Hematopoietic multipotent progenitor cell treated with erythropoietin and hydrocortisone succinate and interleukin-3 and kit ligand, for 17 days (in vitro differentiated cells): ENCODE data around the gene ADAMTS17.

Experiments used
- DNase-seq: peaks from one replicate; pipeline ENCODE4 v3.0.0-alpha.2; 2015; ENCODE audit warnings: low spot score

Gene ADAMTS17

DNA sequence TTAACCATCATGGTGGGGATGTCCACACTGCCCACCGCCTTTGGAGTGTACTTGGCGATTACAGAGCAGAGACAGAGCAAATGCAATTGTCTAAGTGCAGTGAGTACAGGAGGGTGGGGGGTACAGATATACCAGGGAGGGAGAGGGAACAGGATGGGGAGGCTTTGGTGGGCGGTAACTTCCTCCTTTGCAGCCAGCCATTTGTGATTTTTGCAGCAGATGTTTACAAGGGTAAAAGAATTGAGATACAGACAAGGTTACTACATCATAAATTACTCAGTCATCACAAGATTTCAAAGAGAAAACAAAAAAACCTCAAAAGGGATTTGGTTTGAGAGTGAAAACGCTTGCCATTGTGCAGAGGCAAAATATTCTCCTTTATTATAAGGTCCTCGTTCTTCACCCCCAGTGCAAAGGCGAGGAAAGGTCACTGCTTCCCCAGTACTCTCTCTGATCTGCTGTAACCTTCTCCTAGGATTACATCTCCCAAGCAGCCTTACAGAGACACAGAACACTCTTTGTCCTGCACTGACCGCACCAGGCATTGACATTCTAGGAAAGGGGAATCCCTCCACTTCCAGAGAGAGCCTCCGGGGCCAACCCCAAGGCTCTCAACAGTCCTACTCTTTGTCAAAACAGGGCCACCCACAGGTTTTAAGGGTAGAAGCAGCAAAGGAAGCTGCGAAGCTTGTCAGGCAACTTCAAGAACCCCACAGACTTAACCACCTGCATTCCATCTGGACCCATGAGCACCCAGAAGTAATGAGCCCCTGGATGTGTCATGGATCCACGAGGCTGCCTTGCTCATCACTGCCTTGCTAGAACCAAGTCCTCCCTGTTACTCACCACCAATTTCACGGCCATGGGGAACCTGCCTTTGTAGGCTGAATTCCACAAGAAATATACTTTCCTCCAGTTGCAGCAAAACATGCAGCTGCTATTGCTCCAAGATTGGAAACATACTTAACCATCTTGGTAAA lies 117.3 kb downstream of the ADAMTS17 start:
- no peak for DNase-seq

DNA sequence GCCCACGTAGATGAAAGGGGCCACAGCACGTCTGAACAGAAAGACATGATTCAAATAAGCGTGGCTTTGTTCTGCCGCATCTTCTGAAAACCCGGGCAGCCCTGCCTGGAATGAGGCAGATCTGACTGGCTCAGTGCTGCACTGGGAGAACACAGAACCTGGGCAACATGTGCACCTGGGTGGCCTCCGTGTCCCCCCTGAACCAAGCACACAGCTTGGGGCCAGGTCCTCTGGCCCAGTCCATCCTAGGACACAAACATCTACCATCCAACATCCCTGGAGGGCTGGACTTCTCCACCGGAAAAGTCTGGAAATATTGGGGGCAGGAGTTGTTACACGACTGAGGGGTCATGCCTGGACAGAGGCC lies 119.4 kb downstream of the ADAMTS17 start:
- no peak for DNase-seq

DNA sequence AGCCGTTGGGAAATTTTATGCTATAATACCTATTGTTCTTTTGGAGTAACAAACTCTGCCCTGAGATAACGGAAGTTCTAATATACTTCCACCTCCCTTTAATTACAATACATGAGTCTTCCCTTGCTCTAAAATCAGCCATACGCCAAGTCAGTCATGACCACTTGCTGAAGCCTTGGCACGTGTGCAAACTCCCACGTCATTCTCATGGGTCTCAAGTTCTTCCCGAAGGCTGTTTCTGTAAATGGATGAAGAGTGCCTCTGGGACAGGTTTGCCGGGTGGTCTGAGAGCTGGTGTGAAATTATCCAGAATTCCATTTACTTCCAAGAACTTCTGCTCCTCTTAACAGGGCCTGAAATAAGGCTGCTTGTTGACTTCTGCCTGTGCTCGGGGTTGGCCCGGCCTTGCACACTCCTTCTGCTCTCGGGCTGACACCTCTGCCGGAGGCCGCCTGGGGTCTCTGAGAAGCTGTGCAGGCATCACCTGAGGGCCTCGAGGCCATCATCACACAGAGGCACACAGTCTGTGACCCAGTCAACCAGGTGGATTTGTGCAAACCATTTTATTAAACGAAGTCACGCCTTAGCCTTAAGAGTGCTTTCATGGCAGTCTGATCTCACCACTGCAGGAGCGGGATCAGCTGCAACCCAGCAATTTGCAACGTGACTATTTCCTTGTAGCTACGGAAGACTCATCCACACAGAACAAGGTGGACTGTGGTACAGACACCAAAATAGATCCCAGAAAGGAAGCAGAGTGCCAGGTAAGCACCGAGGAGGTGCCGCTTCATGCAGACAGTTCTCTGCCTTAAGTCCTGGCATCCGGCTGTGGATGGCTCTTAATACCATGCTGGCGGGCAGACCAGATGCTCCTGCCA lies 120.1 kb downstream of the ADAMTS17 start:
- DNase-seq: no peak

DNA sequence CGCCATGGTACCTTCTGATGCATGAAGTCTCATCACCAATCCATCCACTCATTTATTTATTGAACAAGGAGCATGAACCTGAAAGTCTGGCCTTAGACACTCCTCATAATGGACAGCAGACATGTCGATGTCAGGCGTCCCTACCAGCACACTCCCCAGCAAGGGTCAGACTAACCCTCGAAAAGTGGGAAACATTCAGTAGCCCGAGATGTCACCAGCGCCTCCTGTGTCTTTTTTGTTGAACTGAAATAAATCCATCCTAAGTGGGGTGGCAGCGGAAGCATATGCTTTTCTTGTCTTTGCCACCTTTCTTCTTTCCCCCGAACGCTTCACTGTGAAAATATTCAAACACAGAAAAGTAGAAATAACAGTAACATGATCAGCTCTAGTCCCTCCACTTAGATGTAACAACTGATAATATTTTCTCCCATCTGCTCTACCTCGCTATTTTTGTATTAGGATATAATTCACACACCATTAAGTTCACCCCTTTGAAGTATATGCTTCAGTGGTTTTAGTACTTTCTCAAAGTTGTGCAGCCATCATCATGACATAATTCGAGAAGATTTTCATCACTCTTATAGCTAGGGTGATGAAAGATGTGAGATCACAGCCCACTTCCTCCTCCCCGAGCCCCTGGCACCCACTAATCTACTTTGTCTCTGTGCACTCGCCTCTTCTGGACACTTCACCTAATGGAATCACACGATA lies 121.6 kb downstream of the ADAMTS17 start:
- DNase-seq: no peak

DNA sequence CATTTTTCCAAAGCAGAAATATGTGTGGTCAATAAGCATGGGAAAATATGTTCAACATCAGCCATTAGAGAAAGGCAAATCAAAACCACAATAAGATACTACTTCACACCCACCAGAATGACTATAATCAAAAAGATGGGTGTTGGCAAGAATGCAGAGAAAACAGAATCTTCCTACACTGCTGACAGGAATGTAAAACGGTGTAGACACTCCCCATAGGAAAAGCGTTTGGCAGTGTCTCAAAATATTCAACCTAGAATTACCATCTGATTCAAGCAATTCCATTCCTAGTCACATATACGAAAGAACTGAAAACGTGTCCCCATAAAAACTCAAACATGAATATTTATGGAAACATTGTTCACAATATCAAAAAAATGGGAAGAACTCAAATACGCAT lies 123.3 kb downstream of the ADAMTS17 start:
- no peak for DNase-seq

DNA sequence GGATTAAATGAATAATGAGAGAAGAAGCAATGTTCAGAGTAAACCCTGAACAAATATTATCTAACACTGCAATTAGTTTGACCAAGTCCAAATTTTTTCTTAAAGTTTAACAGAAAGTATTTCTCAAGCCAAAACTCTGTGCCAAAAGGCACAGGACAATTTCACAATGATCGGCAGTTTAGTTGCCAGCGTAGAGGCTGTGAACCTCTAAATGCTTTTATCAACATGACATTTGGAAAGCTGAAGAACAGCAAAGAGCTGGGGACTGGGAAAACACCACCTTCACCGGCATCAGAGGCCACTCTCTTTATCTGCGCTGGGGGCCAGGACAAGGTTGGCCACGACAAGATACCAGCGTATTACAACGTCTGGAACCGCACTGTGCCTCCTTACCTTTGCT lies 125.6 kb downstream of the ADAMTS17 start:
- DNase-seq: no peak

DNA sequence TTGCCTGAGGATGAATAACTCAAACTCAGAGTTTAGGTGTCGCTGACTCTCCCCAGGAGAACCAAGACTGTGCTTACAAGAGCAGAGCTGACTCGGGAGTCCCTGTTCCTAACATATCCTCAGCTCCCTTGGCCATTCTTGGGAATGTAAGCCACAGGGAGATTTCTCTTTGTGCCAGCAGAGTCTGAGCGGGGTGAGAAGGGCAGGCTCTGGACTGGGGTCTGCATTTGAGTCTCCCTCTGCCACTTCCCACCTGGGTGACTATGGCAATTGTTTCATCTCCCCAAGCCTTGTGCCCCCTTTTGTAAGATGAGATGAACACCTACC lies 126.0 kb downstream of the ADAMTS17 start:
- DNase-seq: no peak

DNA sequence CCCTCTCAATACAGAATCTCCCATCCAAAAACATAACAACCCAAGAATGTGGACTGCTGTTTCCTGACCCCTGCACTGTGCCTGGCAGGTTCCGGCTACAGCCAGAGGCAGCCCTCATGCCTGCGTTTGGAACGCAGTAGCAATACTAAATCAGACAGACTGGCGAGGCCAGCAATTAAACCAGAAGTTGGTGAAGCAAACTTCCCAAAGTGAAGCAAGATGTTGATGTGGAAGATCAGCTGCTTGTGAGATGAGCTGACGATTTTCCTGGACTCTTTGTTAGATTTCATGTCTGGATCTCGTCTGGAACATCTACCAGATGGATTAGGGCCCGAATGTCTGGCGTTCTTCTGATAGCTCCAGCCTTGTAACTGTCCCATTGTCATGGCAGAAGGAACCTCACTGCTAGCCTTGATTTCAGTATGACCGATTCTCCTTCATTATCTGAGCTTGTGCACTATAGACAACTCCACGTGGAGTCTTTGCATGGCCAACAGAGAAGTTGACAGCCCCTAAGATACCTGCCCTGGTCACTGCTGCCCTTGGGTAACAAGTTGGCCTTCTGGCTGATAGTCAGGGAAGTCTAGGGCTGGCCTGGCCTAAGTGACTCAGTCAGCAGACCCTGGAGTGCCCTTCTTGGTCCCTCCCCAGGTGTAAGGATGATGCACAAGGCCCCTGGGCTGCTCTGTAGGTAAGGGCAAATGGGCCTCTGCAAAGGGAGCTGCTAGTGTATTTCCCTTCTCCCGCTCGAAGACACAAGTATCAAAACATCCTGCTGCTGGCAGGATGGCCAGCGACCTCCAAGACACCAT lies 126.5 kb downstream of the ADAMTS17 start:
- DNase-seq: no peak

DNA sequence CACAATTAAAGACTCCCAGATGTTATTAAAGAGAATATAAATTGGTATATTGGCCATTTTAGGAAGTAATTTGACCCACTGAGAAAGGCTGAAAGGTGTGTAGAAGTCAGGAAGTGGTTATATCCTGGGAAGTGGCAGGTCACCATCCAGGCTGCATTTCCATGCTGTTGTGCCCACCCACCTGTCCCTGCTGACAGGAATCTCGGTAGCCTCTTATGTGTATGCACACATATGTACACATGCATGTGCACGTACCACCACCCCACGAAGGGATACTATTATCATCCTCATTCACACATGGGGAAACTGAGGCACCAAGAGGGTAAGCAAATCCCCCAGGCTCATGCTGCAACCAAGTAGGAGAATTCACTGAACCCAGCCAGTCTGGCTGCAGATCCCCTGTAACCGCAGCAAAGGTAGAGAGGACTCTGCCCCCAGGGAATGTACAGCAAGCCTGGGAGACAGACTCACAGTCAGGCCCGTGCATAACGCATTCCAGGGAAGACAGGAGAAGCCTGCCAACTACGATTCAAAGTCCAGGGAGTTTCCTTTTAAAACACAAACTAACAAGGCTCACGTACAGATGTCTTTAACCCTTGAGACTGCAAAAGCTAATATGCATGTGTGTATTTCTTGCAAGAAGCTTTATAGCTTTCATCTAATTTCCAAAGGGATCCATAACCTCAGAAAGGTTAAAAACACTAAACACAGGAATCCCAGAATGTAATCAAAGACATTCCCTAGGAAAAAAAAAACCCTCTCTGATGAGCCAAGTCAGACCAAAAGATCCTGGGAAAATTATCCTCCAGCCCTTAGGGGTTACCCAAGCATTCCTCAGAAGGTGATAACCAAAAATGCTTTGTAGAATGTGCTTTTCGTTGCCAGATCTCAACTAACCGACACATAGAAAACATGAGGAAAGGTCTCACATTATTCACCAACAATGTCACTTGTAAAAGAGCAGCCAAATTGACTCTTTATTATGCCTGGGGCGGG lies 129.6 kb downstream of the ADAMTS17 start:
- DNase-seq: no peak

DNA sequence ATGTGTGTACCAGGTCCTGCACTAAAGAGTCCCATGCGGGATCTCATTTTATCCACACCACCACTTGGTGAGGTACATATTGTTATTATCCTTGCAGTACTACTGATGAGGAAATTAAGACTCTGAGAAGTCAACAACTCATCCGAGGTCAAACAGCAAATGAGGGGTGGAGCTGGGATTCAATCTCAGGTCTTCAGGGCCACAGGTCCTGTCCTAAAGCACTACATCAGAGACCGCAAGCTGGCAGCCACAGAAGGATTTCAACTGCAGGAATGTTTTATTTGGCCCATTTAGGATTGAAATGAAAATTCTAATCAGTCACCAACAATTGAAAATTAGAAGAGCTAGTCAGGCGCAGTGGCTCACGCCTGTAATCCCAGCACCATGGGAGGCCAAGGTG lies 131.4 kb downstream of the ADAMTS17 start:
- DNase-seq: no peak

DNA sequence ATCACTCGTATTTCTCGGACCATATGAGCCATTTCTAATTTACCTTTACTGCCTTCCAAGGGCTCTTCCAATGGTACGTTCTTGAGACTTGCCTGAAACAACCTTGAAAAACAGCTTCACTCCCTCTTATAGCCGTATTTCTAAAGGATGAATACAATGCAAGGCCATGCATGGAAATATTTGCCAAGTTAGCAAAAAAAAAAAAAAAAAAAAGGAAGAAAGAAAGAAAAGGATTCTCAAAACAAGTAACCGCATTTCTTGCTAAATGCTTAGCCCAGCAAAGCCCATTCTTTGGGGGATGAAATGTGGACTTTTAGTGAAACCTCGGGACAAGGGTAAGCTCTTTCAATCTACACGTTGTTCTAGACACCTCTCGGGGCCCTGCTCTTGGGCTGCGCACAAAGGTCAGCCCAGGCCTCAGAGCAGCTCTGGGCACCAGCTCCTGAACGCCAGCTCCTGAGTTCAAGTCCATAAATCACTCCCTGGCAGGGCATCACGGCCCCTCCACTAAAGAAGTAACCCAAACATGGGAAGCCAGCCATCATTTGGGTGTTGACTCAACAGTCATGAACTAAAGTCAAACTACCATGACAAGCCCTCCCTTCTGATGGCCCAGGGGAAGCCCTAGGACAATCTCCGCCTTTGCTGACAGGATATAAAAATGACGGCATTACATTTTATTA lies 132.7 kb downstream of the ADAMTS17 start:
- no peak for DNase-seq

DNA sequence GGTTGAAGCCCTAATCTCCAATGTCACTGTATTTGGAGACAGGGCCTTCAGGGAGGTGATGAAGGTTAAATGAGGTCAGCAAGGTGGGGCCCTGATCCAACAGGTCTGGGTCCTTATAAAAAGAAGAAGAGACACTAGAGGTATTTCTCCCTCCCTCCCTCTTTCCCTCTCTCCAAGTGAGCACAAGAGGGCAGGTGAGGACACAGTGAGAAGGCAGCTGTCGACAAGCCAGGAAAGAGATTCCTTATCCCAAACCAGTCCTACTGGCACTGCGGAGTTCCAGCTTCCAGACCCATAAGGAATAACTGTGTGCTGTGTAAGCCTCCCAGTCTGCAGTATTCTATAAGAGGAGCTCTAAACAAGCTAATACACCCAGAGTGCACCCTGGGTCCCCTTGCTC lies 134.7 kb downstream of the ADAMTS17 start:
- DNase-seq: no peak

DNA sequence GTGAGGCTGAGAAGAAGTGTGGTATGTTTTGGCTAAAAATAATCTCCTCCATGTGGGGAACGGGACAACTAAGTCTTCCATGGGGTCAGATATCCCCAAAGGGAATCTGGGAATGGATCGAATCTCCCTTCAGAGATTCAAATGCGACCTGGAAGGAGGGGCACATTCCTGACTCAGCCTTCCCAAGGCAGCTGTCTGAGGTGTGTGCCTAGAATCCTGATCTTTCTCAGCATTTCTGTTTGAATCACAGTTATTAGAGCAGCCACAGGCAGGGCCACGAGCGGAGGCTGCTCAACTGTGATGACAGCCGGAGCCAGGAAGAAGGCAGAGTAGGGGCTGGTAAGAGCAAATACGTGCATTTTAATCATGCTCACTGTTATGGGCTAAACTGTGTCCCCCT lies 135.1 kb downstream of the ADAMTS17 start:
- no peak for DNase-seq

DNA sequence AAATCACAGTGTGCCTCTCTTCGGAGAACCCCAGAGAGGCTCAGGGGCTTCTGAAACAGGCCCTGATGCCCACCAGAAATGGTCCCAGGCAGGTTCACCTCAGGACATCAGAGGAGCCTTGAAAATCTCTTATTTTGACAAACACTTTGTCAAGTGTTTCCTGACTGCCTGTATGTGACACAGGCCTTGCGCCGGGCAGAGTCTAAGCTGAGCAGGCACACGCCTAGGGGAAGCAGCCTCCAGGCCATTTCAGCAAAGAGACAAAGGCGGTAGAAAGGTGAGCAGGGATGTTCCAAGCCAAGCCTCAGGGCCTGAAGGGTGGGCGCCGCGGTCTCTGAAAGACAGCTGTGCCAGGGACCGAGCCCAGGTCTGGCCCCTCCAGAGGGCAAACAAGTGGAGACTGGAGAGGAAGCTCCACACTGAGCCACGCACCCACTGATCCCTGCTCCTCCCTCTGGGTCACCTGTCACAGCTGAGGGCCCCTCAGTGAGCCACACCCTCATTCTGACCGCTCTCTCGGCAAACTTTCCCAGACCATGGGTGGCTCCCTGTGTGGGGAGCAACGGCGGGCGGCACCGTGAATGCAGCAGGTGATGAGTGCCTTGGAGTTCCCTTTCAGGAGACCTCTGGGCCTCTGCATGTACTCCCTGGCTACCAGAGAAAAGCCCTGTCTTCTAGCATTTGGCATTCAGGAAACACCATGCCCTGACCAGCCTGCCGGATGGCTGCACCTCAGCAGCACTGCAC lies 136.1 kb downstream of the ADAMTS17 start:
- no peak for DNase-seq

DNA sequence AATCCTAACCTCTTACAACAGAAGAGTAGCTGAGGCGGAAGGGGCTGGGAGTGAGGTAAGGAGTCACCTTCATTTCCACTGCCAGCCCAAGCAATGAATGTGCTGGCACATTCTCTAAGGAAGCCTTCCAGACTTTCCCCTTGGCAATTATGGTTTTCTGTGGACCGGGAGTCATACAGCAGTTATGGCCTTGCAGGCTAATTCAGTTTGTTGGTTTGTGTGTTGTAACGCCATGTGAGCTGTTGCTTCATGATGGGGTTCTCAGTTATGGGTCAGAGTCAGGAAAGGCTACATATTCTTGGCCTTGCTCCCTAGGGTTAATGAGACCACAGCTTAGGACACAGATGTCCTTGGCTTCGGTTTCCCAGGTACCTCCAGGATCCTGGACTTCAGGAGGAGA lies 137.0 kb downstream of the ADAMTS17 start:
- no peak for DNase-seq

DNA sequence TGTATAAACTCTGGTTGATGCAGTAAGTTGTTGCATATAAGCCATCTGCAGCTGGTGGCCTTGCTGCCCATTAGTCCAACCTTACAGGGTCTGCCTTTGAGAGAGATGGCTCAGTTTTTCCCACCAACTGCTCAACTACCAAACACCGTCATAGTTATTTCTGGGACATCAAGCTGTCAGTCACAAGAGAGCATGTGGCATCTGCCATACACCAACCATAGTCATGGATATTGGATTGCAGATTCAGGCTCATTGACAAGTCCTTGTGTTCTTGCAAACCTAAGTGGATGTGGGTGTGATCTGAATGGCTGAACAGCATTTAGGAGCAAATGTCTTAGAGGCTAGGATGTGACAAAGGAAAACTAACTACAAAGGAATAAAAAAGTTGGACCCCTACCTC lies 137.6 kb downstream of the ADAMTS17 start:
- no peak for DNase-seq

DNA sequence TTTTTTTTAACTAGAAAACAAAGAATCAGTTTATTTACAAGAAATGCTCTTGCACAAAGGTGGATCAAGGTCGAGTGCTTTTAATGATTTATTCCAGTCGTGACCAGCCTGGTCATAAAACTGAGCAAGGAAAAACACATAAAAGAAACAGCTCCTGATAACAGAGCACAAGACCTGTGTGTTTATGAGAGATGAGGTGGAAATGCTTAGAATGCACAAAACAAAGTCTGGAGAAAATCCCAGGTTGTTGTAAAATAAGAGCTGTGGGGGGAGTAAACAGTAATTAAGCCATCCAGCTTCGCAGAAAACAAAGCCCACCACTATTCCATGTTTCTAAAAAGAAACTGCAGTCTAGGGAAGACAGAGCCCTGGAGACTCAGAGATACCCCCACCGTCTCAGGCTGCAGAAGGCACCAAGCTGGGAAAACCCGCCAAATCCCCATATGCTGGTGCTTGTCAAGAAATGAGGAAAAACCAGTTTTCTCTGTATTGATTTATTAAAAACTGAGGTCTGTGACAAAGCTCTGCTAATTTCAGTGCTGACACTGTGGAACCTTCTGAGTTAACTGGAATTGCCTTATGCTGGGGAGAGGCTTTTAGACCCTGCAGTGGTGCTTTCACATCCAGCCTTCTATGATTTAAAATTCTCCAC lies 139.3 kb downstream of the ADAMTS17 start:
- no peak for DNase-seq
